Inflammatory macrophage treated with lipopolysaccharide for 4 hours (primary cell): ENCODE results near the gene TNFSF13B.
"Not testable (repeated sequence)": the region's sequence is repeated elsewhere in the genome, so short reads cannot be mapped to it uniquely, and the experiment has no call there.

Experiments
- DNase-seq: peaks from one replicate; pipeline ENCODE4 v3.0.0-alpha.2; 2020

TNFSF13B gene

DNA sequence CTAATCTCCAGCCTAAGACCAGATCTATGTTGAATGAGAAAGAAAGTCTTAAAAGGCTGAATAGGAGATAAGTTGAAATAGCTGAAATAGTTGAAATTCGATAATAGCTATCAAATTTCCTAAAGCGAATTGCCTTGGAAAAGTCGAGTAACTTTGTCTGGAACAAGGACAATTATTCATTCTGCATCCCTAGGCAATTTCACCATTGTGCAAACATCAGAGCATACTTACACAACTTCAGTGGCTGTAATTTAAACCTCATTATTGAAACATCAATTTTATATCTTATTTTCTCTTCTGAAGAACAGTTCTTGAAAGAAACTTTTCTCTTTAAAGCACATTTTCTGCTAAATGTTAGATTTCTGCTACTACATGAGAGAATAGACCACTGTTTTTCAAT is 13.6 kb downstream of the TNFSF13B start:
- DNase-seq: no peak

GRCh38 chr13:108288741-108289140 is 19.2 kb downstream of the TNFSF13B start:
- no peak for DNase-seq

- DNase-seq: no peak
Observed at GRCh38 chr13:108289819-108290218, 20.3 kb downstream of the TNFSF13B start.

DNA sequence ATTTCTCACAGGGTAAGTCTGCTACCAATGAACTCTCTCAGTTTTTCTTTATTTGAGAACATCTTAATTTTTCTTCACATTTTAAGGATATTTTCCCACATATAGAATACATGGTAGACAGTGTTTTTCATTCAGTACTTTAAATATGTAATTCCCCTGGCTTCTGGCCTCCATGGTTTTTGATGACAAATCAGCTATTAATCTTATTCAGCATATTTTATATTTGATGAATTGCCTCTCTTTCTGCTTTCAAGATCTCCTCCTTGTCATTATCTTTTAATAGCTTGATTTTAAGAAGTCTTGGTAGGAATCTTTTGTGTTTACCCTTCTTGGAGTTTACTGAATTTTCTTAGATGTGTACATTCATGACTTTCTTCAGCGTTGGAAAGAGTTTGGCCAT is 27.6 kb downstream of the TNFSF13B start:
- no peak for DNase-seq

DNA sequence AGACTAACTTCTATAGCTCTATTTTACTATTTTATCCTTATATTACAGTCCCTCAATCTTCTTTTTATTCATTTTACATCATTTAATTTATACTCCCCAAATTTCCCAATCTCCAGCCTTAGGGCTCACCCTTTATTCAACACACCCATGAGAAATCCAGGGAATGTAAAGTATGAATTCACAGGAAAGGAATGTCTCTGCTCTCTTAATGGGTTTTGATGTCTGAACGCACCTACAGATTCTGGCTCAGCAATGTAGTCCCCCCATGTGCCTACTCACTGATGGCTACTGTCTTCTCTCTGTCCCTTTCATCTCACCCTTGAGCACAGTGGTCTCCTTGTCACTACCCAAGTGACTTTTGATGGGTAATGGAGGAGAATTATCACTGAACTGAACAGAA is 32.8 kb downstream of the TNFSF13B start:
- no peak for DNase-seq

GRCh38 chr13:108304170-108305016 is 34.9 kb downstream of the TNFSF13B start:
- DNase-seq: peak; percentile 90

GRCh38 chr13:108305655-108306054 is 36.1 kb downstream of the TNFSF13B start:
- no peak for DNase-seq

- DNase-seq: no peak
Observed at GRCh38 chr13:108306860-108307259, 37.3 kb downstream of the TNFSF13B start.

DNA sequence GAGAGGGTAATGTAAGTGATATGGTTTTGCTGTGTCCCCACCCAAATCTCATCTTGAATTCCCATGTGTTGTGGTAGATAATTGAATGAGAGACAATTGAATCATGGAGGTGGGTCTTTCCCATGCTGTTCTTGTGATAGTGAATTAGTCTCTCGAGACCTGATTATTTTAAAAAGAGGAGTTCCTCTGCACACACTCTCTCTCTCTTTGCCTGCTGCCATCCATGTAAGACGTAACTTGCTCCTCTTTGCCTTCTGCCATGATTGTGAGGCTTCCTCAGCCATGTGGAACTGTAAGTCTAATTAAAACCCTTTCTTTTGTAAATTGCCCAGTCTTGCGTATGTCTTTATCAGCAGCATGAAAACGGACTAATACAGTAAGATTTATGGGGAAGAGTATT is 42.1 kb downstream of the TNFSF13B start:
- not testable (repeated sequence) for DNase-seq

- DNase-seq: peak; percentile 37
Observed at GRCh38 chr13:108313382-108313781, 43.9 kb downstream of the TNFSF13B start.

DNA sequence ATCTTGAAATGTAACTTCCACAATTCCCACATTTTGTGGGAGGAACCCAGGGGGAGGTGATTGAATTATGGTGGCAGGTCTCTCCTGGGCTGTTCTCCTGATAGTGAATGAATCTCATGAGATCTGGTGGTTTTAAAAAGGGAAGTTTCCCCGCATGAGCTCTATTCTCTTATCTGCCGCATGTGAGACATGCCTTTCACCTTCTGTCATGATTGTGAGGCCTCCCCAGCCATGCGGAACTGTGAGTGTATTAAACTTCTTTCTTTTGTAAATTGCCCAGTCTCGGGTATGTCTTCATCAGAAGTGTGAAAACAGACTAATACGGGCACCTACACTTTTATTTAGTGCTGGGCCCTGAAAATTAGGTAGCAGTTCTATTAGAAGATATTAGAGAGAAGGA is 45.8 kb downstream of the TNFSF13B start:
- DNase-seq: no peak

- no peak for DNase-seq
Observed at GRCh38 chr13:108315991-108316390, 46.5 kb downstream of the TNFSF13B start.

DNA sequence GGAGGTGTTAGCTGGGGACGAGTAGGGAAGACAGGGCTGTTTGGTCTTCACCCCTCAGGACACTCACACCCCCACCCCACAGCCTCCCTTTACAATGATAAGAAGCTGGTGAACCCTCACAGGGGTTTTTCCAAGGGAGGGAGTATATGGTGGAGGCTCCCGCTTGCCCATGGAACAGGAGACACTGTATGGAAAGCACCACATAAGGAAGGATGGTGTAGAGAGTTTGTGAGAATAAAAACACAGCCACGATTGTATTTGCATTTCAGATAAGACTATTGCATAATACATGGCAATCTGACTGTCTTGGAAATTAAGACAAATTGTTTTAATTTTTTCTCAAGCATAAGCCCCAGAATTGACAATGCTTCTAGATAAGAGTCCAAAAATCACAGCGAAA is 46.9 kb downstream of the TNFSF13B start:
- no peak for DNase-seq

DNA sequence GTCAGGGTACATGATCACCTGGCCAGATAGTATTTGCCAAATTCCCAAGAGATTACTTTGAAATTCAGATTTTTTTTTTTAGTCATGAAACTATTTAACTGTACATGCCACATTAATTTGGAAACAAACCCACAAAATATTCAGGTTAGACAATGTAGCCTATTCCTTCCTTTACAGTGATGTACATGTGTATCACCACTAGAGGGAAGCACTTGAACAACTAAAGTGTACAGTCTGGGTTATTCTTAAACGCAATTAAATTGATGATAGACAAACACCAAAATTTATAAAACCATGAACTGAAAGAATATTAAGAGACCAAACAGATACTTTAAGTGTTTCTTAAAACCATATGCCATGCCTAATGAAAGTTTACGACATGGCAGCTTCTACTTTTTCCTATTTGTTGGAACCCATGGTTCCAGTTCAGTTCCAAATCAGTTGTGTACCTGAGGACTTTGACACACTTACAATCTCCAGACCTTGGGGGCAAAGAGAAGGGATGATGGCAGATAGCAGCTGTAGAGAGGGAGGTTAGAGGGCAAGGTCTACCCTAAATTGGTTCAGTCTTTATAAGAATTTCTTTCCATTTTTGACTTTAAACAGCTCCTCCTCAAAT is 52.8 kb downstream of the TNFSF13B start:
- peak; percentile 69 for DNase-seq

DNA sequence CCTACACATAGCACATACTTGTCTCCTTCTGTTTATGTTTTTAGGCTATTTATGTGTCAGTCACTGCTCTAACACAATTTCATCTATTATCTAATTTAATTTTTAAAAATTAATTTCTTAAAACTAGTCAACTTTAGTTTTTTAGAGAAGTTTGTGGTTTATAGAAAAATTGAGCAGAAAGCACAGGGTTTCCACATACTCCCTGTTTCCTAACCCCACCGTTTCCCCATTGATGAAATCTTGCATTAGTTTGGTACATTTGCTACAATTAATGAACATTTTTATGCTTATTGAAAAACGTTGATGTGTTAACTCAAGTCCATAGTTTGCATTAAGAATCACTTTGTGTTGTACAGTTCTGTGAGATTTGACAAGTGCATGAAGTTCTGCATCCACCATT is 53.5 kb downstream of the TNFSF13B start:
- peak; percentile 77 for DNase-seq

GRCh38 chr13:108325863-108326262 is 56.3 kb downstream of the TNFSF13B start:
- DNase-seq: no peak

DNA sequence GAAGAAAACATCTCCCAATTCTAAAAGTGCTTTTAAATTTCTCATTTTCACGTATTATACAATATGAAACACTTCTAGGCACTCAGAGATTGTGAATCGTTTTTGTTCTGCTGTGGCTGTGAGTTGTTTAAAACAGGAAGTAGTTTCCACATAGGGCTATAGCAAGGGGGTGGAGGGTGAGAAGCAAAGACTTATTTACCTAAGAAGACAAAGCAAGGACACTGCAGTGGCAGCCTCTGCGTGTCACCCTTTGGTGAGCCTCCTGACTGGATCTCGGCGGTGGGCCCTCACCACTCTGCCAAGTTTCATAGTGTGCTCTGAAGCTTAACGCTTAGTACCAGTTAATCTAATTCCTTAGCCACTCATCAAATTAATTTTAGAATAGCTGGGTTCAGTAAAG is 56.8 kb downstream of the TNFSF13B start:
- DNase-seq: peak; percentile 71

DNA sequence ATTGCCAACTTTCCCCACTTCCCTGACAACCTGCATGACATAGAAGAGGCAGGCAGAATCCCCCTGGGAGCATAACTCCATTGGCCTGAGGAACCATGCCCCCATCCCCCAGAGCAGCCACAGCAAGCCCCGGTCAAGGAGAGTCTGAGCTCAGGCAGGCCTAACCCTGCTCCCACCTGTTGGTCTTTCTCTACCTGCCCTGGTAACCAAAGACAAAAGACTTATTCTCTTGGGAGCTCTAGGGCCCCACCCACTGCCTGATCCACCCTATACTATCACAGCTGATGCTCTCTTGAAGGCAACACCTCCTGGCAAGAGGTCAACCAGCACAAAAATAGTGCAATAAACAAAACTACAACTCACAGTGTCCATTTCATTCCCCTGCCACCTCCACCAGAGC is 59.3 kb downstream of the TNFSF13B start:
- no peak for DNase-seq

GRCh38 chr13:108332791-108333190 is 63.3 kb downstream of the TNFSF13B start:
- no peak for DNase-seq

- peak; percentile 66 for DNase-seq
Observed at GRCh38 chr13:108342369-108343289, 73.1 kb downstream of the TNFSF13B start.

GRCh38 chr13:108345016-108345415 is 75.5 kb downstream of the TNFSF13B start:
- no peak for DNase-seq

- no peak for DNase-seq
Observed at GRCh38 chr13:108346376-108346775, 76.9 kb downstream of the TNFSF13B start.

DNA sequence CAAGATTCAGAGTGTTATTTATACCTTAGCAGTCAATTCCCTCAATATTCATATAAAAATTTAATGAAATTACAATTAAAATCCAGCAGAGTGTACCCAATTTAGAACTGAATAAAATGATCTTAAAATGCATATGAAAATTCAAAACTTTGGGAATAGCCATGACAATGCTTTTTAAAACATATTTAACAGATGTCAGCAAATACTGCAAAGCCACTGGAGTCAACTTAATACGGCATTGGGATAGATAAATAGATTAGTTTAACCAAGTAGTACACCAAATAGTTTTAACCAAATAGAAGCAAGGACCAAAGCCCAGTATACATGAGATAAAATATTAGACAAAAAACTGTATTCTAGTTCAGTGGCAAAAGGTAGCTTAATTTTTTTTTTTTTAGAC is 79.8 kb downstream of the TNFSF13B start:
- DNase-seq: no peak
